Fibroblast of pulmonary artery (primary cell): ENCODE results near the gene PLA2G4D.

ENCODE experiments used
- DNase-seq: peaks from one replicate; pipeline ENCODE4 v3.0.0-alpha.2; 2010; ENCODE audit warnings: low read depth
- H3K4me3 ChIP-seq: replicated peaks from 2 replicates; pipeline ENCODE4 v1.5.1; 2011; ENCODE audit warnings: low read depth, mild to moderate bottlenecking, control low read depth, low read length, moderate library complexity
- TF ChIP-seq, protein P1 (sequence below): IDR thresholded peaks from 2 replicates; pipeline ENCODE4 v1.5.1; 2011; ENCODE audit warnings: mild to moderate bottlenecking, control low read depth, low read length, inconsistent platforms; ENCODE audit errors: missing control alignments

Gene PLA2G4D

GRCh38 chr15:42064271-42064670, 30.1 kb downstream of the PLA2G4D start:
- no peak overlapping the region for H3K4me3 ChIP-seq
- no peak for DNase-seq
- TF ChIP-seq, protein P1, sequence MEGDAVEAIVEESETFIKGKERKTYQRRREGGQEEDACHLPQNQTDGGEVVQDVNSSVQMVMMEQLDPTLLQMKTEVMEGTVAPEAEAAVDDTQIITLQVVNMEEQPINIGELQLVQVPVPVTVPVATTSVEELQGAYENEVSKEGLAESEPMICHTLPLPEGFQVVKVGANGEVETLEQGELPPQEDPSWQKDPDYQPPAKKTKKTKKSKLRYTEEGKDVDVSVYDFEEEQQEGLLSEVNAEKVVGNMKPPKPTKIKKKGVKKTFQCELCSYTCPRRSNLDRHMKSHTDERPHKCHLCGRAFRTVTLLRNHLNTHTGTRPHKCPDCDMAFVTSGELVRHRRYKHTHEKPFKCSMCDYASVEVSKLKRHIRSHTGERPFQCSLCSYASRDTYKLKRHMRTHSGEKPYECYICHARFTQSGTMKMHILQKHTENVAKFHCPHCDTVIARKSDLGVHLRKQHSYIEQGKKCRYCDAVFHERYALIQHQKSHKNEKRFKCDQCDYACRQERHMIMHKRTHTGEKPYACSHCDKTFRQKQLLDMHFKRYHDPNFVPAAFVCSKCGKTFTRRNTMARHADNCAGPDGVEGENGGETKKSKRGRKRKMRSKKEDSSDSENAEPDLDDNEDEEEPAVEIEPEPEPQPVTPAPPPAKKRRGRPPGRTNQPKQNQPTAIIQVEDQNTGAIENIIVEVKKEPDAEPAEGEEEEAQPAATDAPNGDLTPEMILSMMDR: no peak

DNA sequence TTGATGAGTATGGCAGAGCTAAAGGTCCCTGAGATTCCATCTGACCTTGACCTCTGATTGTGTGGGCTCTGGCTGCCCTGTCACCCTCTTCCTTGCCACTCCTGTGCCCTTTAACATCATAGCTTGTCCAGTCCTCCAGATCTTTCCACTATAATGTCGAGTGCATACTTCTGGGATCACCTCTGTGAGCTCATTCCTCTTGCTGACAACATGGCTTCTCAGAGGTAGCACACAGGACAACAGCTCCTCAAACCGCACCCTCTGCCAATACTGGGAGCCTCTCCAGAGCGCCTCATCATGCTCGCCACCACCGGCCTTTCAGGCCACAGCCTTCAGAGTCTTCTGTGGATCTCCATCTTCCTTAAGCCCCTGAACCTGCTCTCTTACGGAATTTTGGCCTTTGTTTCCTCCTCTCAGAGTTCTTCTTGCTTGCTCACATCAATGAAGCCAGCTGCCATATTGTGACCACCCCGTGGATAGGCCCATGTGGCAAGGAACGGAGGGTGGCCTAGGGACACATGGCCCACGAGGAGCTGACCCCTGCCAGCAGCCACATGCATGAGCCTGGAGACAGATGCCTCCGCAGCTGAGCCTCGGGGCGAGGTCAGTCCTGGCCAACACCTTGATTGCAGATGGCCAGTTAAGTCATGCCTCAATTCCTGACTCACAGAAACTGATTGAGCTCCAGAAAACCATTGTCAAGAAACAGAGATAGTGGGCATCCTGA, 31.1 kb downstream of the PLA2G4D start:
- no peak overlapping the region for H3K4me3 ChIP-seq

GRCh38 chr15:42062284-42062806, 32.0 kb downstream of the PLA2G4D start:
- TF ChIP-seq, protein P1: no peak
- no peak overlapping the region for H3K4me3 ChIP-seq
- DNase-seq: no peak

More for the DNA sequence above, 31.1 kb downstream of the PLA2G4D start:
- DNase-seq: no peak
- TF ChIP-seq, protein P1: no peak

GRCh38 chr15:42060797-42061196, 33.6 kb downstream of the PLA2G4D start:
- no peak for DNase-seq
- TF ChIP-seq, protein P1: no peak
- H3K4me3 ChIP-seq: no peak overlapping the region

- TF ChIP-seq, protein P1: no peak
- no peak overlapping the region for H3K4me3 ChIP-seq
Observed at GRCh38 chr15:42060477-42060763, 33.9 kb downstream of the PLA2G4D start.

GRCh38 chr15:42059661-42060476, 34.5 kb downstream of the PLA2G4D start:
- H3K4me3 ChIP-seq: no peak overlapping the region
- TF ChIP-seq, protein P1: peak; percentile 93
- DNase-seq: peak; percentile 51

More at GRCh38 chr15:42060477-42060763, 33.9 kb downstream of the PLA2G4D start:
- DNase-seq: no peak
